T-helper 2 cell (primary cell): ENCODE measurements around the gene PLCZ1.
"Not testable (repeated sequence)": the region's sequence is repeated elsewhere in the genome, so short reads cannot be mapped to it uniquely, and the experiment has no call there.

ENCODE experiments used
- DNase-seq, 5 experiments: peaks; one replicate each; pipeline versions ENCODE4 v3.0.0 to v3.0.0-alpha.2; 2012 to 2022

The PLCZ1 gene

DNA sequence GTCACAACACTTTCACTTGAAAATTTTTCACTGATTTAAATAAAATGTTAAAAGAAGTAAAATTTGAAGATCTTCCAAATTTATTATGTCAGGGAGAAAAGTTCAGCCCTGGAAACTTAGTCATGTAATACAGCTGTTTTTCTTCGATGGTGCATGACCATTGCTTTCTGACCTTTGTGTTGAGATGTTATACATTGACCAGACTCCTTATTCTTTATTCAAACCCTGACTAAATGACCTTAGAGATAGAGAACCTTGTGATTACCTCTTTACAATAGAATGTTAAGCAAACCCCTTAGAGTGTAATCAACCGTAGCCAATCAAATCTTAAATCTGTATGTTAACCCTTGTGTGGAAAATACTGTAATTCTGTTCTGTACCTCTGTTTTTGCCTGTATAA, 34.5 kb downstream of the PLCZ1 start:
- DNase-seq = no peak

DNA sequence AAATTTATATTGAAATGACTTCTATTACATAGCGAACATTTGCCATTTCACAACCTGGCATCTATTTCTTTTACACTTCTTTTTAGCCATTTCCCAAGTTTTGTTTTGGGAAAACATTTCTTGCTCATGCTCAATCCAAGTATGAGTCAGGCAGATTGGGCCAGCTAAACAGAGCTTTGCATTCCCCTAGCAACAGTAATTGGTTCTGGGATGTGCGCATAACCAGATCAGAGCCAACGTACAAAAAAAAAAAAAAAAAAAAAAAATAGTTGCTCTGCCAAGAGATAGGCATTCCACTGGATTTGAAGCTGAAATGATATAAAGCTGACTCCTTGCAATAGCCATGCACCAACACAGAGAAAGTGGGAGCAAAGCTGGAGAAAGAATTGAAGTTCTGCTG, 37.5 kb downstream of the PLCZ1 start:
- DNase-seq = no peak

DNA sequence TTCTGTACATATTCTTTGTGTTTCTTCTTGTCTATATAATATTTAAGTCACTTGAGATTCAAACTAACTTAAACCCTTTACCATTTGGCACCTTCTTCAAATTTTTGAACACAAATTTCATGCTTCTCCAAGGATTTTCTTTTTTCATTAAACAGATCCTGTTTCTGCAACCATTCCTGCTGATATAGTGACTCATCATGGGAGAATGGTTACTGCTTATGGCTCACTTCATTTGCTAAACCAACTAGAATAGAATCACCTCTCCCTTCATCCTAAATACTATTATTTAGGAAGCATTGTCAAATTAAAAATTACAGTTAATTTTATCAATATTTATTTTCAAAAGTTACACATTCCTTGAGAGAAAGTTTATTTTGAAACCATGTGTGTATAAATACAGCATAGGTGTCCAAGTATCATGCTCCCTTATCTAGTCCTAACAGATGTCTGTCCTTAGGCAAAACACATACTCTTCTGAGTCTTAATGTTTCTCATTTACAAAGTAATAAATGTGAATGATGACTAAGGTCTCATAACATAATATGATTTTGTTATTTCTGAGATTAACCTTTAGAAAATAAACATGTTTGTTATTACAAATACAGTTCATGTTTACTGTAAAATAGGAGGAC, 40.7 kb downstream of the PLCZ1 start:
- no peak for DNase-seq

DNA sequence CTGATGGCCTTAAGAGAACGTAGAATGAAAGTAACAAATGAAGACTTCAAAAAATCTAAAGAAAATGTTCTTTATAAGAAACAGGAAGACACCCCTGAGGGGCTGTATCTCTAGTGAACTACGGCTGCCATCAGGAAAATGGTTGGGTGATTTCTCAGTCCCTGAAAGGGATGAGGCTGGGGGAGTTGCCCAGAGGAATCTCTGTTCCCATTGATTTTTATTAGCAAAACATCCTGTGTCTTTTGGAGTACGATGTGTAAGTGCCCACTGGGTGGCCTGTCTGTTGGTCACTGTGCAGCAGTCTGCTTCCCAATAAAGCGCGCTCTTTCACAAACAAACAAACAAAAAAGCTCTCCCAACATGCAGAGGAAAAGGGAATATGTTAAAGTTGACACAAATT, 43.8 kb downstream of the PLCZ1 start:
- DNase-seq = not testable (repeated sequence)

DNA sequence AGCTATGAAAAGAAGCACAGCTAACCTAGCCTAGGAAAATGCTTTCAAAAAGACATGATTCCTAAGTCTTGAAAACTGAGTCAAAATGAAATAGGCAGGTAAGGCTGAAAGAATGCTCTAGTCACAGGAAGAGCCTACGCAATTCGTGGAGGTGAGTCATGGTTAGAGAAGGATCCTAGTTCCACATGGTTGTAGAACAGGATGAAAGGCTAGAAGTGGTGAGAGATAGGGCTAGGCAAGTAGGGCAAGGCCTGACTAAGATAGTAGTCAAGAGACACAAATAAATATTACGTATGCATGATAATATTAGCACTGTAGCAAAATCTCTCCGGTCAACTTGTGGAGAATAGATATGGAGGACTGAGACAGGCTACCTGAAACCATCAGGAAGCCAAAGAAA, 47.2 kb downstream of the PLCZ1 start:
- DNase-seq = no peak

DNA sequence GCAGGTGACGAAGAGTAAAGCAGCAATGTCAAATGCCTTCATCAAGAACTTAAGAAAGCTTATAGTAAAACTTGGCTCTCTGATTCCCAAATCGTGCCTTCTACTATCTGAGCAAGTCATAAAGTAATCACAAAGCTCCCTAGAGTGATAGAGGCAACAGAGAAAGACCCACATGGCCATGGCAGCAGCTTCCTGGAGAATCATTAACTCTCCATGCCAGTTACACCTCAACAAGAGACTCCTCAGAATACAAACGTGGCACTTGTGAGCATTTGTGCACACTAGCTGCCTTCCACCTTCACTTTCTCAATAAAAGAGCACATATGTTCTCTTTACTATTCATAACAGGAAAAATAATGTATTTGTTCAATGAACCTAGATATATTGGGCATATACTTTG, 48.0 kb downstream of the PLCZ1 start:
- DNase-seq = no peak

GRCh38 chr12:18684430-18684829, 53.4 kb downstream of the PLCZ1 start:
- no peak for DNase-seq

GRCh38 chr12:18683327-18684013, 54.3 kb downstream of the PLCZ1 start:
- DNase-seq = no peak

GRCh38 chr12:18681818-18682217, 56.0 kb downstream of the PLCZ1 start:
- DNase-seq = no peak

DNA sequence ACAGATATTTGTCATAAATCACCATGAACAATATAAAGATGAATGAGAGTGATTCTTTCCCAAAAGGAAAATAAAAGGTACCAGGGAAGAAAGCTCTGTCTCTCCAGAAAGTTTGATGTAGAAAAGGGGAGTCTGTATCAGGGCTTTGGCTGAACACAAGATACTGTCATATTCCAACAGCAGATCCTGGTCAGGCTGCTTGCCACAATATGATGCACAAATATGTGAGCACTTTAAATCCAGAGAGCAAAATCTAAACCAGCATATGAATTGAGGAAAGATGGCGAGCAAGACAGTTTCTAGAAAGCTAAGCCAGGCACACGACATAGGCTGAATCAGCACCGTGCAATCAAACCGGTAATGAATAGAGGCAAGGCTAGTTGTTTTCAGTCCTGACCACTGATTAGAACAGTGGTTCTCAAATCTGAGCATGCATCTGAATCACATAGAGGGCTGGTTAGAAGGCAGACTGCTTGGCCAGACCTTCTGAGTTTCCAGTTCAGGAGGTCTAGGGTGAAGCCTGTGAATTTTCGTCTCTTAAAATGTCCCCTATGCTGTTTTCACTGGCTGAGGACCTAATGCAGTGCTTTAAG, 60.7 kb downstream of the PLCZ1 start:
- no peak for DNase-seq

DNA sequence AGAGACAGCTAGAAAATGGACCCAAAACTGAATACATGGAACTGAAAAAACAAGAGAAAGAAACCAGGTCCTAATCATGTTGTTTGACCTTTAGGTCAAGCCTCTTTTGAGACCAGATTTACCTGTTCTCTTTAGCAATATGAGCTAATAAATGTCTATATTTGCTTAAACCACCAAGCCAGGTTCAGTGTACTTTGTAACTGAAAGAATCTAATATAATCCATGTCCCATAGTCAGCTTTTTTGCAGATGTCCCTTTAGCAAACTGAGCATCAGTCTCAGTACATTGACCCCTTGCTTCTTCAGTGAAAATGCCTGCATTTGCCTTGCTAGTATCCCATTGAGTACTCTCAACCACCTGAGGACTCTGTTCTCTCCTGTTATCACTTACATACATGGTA, 61.7 kb downstream of the PLCZ1 start:
- no peak for DNase-seq

DNA sequence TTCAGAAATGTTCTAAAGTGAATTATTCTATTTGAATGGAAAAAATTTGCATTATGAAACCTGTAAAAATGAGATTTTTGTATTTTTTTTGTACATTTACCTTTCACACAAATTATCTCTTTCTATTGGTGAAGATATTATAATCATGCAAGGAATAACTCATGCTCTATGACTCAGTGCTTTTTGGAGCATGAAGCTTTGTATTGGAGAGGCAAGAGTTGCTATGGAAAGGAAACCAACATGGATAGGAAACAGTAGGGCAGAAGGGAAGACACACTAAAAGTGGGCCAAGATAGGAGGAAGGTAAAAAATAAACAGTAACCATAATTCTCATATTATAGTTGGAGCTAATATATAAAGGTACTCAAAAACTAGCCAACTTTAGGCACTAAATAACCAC, 79.0 kb downstream of the PLCZ1 start:
- no peak for DNase-seq

DNA sequence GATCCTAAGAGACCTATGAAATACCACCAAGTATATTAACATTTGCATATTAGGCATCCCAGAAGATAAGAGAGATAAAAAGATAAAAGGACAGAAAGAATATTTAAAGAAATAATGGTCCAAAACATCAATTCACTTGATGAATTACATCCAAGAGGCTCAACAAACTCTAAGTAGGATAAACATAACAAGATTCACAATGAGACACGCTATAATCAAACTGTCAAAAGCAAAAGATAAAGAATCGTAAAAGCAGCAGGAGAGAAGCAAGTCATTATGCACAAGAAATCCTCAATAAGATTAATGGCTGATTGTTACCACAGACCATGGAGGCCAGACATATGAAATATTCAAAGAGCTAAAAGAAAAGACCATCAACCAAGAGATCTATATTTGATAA, 79.6 kb downstream of the PLCZ1 start:
- DNase-seq = no peak

- DNase-seq = no peak
Measured at GRCh38 chr12:18655351-18655750, 82.5 kb downstream of the PLCZ1 start.

- DNase-seq = no peak
Measured at GRCh38 chr12:18653465-18653864, 84.3 kb downstream of the PLCZ1 start.

GRCh38 chr12:18652596-18652995, 85.2 kb downstream of the PLCZ1 start:
- DNase-seq = no peak

- no peak for DNase-seq
Measured at GRCh38 chr12:18651525-18651924, 86.3 kb downstream of the PLCZ1 start.

GRCh38 chr12:18646286-18646890, 91.4 kb downstream of the PLCZ1 start:
- no peak for DNase-seq

- no peak for DNase-seq
Measured at GRCh38 chr12:18644564-18644963, 93.2 kb downstream of the PLCZ1 start.

- DNase-seq = no peak
Measured at GRCh38 chr12:18643681-18644080, 94.1 kb downstream of the PLCZ1 start.

DNA sequence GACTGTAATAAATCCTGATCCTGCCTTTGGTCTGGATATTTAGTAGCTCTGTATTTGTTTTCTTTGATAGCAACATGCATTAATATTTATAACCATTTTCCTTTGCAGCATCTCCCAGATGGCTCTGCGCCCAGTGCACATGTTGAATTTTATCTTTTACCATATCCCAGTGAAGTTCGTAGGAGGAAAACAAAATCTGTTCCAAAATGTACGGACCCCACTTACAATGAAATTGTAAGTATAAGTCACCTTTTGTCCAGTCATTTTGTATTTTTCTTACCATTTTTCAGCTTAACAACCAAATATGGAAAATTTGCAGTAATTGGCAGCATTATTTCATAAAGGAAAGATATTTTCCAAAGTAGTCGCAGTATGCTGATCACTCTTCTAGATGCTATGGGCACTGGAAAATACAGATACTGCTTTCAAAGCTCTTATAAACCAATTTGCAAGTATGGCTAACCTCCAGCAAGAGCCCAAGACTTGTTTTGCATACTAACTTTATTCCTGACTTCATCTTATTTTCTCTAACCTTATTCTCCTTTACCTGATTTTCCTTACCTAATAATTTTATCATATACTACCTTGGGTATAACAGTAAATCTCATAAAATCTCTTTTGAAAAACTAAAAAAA, 97.4 kb downstream of the PLCZ1 start:
- no peak for DNase-seq

- DNase-seq = no peak
Measured at GRCh38 chr12:18634382-18634781, 103.4 kb downstream of the PLCZ1 start.
